GM19468 (cell line): ENCODE data around the gene BCKDHA.
"Not testable (repeated sequence)": the region's sequence is repeated elsewhere in the genome, so short reads cannot be mapped to it uniquely, and the experiment has no call there.

ENCODE experiments used
- ATAC-seq: cut with Tn5 transposase; IDR thresholded peaks from one replicate; pipeline ENCODE4 v1.9.1; 2021; ENCODE audit warnings: mild to moderate bottlenecking, moderate library complexity, moderate number of reproducible peaks; ENCODE audit not compliant: unreplicated experiment; ENCODE audit errors: extremely low read depth

Gene BCKDHA

DNA sequence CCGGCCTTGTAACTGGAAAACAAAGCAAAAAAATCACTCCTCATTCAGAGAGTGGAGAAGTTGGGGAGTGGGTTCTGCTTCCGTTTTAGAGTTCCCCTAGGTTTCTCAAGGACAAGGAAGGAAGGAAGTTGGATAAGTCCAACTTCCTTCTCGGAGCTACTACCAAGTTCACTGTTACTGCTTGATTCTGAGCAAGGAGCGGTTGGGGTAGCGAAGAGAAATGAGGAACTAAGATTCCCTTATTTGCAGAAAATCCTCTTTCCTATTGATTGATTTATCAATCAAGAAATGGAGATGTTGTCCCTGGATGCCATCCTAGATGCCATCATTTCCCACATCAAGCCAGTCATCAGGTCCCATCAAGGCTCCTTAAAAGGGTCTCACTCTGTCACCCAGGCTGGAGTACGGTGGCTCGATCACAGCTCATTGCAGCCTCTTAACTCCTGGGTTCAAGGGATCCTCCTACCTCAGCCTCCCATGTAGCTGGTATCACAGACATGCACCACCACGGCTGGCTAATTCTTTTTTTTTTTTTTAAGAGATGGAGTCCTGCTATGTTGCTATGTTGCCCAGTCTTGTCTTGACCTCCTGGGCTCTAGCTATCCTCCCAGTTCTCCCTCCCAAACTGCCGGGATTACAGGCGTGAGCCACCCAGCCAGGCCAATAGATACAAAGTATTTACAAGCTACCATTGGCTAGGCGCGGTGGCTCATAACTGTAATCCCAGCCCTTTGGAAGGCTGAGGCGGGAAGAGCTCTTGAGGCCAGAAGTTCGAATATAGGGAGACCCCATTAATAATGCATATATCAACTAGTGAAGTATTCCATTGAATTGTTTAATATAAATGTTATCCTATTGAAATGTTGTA, 32.9 kb upstream of the BCKDHA start:
- no peak for ATAC-seq

DNA sequence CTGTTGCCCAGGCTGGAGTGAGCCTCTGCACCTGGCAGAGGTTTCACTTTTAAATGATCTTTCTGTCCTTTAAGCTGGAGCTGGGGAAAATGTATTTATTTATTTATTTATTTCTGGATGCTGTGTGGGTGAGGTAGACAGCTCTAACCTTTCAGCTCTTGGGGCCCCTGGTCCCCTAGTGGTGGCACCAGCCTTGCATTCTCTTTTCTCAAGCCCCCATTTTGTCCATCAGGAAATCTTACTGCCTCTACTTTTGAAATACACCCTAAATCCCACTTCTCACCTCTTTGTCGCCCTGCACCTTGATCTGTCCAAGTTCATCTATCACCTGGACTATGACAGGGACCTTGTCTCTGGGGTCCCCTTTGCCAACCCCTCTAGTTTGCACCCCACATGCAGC, 31.5 kb upstream of the BCKDHA start:
- no peak for ATAC-seq

DNA sequence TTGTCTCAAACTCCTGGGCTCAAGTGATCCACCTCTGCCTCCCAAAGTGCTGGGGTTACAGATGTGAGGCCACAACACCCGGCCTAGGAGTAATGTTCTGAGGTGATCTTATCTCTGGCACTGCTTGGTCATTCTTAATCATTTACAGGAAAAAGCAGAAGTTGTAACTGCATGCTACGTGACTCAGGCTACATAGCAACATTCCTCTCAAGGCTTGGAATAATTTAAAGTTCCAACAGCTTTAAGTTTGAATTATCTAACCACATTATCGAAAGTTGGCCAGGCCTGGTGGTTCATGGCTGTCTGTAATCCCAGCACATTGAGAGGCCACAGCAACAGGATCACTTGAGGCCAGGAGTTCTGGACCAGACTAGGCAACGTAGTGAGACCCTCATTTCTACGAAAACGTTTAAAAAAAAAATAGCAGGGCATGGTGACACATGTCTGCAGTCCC, 29.7 kb upstream of the BCKDHA start:
- ATAC-seq: no peak

DNA sequence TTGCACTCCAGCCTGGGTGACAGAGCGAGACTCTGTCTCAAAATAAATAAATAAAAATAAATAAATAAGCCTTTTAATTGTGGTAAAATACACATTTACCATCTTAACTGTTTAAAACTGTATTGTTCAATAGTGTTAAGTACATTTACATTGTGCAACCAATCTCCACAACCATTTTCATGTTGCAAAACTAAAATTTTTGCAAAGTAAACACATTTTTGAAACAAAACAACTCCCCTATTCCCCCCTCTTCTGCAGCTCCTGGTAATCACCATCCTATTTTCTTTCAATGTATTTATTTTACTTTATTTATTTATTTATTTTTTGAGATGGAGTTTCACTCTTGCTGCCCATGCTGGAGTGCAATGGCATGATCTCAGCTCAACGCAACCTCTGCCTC, 27.8 kb upstream of the BCKDHA start:
- no peak for ATAC-seq

DNA sequence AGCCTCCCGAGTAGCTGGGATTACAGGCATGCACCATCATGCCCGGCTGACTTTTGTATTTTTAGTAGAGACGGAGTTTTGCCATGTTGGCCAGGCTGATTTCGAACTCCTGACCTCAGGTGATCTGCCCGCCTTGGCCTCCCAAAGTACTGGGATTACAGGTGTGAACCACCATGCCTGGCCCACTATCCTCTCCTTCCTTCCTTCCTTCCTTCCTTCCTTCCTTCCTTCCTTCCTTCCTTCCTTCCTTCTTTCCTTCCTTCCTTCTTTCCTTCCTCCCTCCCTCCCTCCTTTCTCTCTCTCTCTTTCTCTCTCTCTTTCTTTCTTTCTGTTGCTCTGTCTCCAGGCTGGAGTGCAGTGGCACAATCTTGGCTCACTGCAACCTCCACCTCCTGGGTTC, 26.5 kb upstream of the BCKDHA start:
- ATAC-seq: not testable (repeated sequence)

DNA sequence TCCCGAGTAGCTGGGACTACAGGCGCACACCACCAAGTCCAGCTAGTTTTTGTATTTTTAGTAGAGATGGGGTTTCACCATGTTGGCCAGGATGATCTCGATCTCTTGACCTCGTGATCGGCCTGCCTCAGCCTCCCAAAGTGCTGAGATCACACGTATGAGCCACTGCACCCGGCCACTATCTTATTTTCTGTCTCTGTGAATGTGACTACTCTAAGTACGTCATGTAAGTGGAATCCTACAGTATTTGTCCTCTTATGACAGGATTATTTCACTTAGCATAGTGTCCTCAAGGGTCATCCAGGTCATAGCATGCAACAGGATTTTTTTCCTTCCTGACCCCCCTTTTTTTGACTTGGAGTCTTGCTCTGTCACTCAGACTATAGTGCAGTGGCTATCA, 26.1 kb upstream of the BCKDHA start:
- ATAC-seq: no peak

DNA sequence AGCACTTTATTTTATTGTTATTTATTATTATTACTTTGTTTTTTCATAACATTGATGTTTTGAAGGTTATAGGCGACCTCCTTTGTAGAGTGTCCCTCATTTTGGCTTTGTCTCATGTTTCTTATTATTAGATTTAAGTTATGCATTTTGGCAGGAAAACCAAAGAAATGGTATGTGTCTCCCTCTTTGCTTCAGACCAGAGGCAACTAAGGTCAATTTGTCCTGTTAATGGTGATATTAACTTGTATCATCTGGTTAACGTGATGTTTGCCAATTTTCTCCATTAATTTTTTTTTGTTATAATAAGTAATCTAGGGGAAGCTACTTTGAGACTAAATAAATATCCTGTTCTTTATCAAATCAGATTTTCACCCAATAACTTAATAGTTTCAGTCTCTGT, 25.1 kb upstream of the BCKDHA start:
- no peak for ATAC-seq

DNA sequence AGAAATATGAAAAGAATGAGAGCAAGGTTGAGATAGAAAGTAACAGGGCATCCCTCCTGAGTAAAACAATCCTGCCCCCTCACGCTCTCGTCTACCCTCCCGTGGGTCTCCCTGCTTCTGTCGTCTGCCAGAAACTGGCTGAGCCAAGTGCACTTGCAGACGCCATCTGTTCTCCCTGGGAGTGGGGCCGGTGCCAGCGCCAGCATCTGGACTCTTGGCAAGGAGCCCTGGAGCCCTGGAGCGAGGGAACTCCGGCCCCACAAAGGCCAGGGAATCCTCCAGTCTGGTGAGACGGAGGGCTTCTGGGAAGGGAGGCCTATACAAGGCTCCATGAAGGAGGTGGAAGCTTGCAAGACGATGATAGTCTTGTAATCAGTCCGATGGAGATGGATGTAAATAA, 23.6 kb upstream of the BCKDHA start:
- no peak for ATAC-seq

DNA sequence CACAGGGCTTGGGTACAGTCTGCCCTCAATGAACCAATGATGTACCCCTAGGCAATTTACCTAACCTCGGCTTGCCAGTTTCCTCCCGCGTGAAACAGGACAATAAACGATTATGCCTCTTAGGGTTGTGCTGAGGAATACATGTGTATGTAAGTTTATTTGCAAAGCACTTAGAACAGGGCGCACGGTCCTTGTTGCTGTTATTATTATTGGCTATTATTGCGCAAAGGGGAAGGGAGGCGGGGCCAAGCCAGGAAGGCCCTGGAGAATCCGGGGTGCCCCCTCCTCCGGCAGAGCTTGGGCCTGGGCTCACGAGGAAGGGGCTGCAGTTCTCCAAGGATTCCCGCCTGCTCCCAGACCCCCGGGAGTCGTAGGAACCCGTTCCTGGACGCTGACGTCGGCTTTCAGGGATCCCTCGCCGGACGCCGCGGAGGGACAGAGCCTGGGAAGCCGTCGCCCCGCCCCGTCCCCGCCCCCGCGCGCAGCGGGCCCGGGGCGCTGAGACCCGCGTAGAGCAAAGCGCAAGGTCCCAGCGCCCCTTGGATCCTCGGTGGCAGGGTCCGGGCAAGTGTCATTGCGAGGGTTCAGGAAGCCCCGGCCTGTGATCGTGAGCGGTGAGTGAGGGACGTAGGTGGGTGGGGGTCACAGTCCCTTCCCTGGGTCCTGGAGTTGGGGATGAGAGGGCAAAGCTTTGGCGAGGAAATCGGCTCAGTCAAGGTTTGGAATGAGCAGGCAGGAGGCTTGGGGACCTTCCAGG, 21.2 kb upstream of the BCKDHA start, which contains the start of gene TMEM91:
Gene TMEM91 (plus strand): TSS at position 293 of the 757 bp plus-strand sequence. CDS start 1,777 bp downstream, outside the sequence.
- no peak for ATAC-seq

DNA sequence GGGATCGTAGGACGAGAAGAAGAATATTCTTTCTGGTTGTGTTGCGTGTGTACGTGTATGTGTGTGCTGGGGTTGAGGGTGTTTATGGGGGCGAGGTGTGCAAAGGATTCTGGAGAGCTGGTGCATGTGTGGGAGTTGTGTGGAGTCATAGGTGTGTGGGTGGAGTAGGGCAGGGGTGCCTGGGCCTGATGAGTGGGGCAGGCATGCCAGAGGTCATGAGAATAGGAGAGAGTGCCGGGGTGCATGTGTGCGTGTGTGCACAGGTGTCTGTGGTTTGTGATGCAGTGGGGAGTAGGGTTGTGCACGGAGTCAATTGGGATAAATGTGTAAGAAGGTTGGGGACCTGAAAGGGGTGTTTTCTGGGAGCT, 20.6 kb upstream of the BCKDHA start:
- ATAC-seq: no peak

DNA sequence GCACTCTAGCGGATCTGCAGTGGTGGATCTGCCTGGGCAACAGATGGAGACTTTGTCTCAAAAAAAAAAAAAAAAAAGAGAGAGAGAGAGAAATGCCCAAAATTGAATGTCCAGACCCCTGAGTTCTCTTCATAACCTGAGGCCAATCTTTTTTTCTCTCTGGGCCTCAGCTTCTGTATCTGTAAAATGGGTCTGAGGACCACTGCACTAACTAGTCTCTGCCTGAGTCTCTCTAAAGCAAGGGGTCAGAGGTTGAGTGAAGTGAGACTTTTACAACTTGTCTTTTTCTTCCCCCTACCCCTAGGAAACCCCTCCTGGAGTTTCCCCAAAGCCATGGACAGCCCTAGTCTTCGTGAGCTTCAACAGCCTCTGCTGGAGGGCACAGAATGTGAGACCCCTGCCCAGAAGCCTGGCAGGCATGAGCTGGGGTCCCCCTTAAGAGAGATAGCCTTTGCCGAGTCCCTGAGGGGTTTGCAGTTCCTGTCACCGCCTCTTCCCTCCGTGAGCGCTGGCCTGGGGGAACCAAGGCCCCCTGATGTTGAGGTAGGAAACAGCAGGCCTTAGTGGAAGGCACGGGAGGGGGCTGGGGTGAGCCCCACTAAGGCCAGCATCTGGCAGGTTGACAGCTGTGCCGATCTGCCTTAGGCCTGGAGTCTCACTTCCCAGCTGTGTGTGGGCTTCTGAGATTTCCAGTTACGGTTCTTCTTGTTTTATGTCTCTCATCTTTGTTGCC, 19.5 kb upstream of the BCKDHA start:
- ATAC-seq: peak; percentile 33

DNA sequence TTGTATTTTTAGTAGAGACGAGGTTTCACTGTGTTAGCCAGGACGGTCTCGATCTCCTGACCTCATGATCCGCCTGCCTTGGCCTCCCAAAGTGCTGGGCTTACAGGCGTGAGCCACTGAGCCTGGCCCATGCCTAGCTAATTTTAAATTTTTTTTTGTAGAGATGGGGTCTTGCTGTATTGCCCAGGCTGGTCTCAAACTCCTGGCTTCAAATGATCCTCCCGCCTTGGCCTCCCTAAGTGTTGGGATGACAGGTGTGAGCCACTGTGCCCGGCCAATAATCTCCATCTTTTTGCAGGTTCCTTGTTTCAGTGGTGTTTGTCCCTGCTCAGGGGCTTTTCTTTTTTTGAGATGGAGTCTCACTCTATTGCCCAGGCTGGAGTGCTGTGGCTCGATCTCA, 16.1 kb upstream of the BCKDHA start:
- not testable (repeated sequence) for ATAC-seq

DNA sequence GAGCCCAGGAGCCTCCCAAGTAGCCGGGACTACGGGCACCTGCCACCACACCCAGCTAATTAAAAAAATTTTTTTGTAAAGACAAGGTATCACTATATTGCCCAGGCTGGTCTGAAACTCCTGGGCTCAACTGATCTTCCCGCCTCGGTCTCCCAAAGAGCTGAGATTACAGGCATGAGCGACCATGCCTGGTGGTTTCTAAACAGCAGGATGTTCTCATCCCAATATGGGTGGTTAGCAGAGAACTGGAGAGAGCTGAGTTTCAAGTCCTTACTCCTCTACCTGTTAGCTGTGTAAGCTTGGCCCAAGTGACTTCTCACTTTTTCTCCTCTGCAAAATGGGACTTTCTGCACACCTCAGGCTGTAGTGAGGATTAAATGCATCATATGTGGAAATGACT, 13.3 kb upstream of the BCKDHA start:
- ATAC-seq: no peak

DNA sequence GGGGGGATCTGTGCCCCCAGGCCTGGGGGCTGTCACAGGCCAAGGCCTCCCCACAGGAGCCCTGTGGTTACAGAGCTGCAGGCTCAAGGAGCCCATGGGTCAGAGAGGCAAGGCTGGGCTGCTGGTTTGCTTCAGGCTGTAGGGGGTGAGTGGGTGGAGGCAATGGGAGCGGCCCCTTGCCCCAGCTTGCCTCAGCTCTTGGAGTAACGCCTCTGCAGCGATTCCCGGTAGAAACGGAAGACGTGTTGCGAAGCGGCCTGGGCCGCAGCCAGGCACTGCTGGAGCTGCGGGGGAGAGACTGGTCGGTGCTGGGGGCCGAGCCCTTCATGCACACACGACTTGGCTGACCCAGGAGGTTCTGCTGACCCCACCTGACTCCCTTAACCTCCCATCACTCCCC, 11.2 kb upstream of the BCKDHA start:
- no peak for ATAC-seq

DNA sequence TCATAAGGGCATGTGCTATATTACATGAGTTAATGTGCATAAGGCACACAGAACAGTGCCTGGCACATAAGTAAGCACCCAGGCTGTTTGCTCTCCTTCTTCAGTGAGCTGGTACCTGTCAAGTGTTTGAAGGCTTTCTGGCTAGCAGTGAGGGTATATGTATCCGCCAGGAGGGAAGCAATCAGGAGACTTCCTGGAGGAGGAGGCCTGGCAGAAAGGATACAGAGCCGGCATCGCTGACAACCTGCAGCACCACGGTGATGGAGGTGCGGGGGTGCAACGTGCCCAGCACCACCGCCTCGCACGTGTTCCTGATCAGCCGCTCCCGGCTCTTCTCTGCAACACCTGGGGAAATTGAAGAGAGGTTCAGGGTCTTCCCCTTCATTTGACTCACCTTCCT, 6.0 kb upstream of the BCKDHA start:
- no peak for ATAC-seq

DNA sequence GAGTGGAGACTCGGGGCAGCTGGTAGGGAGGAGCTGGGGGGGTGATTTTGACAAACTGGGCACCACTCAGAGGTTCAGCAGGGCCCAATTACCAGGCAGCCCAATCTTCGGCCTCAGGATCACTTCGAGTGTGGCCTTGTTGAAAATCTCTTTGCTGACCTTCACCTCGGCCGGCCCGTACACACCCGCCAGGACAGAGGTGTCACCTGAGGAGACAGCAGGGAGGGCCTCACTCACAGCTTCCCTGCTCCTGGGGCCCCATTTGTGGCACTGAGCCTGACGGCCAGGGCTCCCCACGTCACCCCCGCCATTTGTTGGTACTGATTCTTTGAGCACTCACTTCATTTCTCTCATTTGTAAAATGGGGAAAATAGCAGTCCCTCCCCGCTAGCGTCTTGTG, 4.8 kb upstream of the BCKDHA start:
- no peak for ATAC-seq

DNA sequence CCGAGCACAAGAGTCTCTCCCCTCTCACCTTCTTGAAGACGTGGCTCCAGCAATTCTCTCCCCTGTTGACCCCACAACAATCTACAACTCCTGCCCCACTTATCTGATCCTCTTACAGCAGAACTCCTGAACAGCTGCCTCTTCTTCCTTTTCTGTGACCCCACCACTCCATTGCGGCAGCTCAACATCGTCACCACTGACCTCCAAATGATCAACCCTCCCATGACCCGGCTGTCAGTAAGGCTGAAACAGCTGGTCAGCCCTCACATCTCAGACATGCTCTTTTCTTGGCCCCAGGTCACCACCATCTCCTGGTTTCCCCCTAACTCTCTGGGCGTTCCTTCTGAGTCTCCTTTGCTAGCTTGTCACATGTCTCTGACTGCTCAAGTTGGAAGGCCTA, 2.3 kb upstream of the BCKDHA start:
- no peak for ATAC-seq

DNA sequence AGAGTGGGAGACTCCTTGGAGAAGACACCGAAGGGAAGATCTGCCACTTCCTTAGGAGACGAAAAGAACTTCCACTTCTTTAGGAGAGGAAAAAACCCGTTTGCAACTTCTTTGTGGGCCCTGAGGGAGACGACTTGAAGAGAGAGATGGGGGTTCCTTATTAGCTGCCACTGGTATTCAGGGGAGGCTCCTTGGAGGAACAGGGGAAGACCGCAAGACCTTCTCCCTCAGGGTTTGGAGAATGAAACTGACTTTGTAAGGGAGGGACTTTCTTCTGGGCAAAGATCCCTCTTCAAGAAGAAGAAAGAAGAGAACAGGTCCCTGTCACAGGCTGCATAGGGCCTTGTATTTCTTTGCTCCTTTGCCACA, 416 bp downstream of the BCKDHA start:
- ATAC-seq: no peak

DNA sequence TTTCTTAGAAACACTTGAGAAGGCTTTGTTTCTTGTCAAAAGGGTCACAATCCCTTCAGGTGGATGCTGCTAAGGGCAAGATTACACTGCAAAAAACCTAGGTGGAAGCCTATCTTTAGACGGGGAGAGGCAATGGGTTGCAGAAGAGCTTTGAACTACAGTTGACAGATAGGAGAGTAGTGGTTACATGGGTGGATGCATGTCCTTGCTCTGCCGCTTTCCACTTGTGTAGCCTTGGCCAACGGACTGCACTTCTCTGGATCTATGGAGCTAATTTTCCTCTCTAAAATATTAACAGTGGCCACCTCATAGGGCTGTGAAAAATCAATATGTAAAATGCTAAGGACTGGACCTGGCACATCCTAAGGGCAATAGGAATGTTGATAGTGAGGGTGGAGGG, 980 bp downstream of the BCKDHA start:
- ATAC-seq: no peak

DNA sequence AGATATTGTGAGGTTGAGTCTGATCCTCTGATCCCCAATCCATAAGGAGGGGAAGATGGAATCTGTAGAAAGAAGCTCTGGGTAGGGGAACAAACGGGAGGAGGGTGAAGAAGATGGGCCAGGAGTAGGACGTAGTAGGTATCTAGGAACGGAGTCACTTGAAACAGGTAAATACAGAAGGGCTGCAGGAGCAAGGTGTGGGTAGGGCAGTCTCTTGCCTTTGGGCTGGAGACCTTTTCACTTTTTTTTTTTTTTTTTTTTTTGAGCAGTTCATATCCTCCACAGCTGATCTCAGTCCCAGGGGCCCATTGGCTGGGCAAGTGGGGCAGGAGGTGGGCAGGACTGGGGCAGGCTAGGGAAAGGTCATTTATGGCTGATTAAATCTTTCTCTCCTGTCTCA, 1.5 kb downstream of the BCKDHA start:
- no peak for ATAC-seq

DNA sequence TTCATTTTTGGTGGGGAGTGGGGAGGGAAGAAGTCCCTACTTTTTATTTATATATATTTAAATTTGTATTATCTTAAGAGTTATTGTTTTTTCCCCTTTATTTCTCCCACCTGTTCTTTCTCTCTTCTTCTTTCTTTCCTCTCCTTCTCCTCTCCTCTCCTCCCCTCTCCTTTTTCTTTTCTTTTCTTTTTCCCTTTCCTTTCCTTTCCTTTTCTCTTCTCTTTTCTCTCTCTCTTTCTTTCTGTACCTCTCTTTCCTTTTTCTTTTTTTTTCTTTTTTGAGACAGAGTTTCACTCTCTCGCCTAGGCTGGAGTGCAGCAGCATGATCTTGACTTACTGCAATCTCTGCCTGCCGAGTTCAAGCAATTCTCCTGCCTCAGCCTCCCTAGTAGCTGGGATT, 1.9 kb downstream of the BCKDHA start:
- ATAC-seq: no peak
